ENCODE results near the gene FAM193A.

FAM193A gene

GRCh38 chr4:2662598-2662997 is 126.2 kb downstream of the FAM193A start:
- Histone ChIP-seq H3F3A (ENCODE audit: insufficient read depth) (0 out of 2 replicates have a peak, but pooled peaks cover 7% of the 10 kb centered on the region), H3K36me3 (ENCODE audit: low read length) (peaks cover 8% of the 10 kb centered on the region), H3K79me2 (ENCODE audit: insufficient read depth, low read length) (0 out of 2 replicates have a peak, but pooled peaks cover 4% of the 10 kb centered on the region), H3K9me2 (replicated peaks; ENCODE audit: insufficient read depth, low read length) (no peaks in the 10 kb centered on the region), H3K27me3 (ENCODE audit: low read length) (no peaks in the 10 kb centered on the region), H3K9ac (ENCODE audit: low read length) (no peak overlapping the region), H3K27ac (ENCODE audit: low read depth, low read length) (no peak overlapping the region), H3K4me2 (ENCODE audit: low read depth, low read length, poor library complexity, severe bottlenecking) (no peak overlapping the region), H4K20me1 (ENCODE audit: low read depth, low read length) (0 out of 2 replicates have a peak, but pooled peaks cover 5% of the 10 kb centered on the region), H3K4me3 (ENCODE audit: insufficient read depth, low read length, poor library complexity, severe bottlenecking) (no peak overlapping the region), H2AFZ (ENCODE audit: low read depth, low read length, severe bottlenecking) (no peak overlapping the region), H3K9me3 (ENCODE audit: insufficient read depth, low read length) (no peaks in the 10 kb centered on the region)
- TF ChIP-seq EZH2phosphoT487 (conservative IDR thresholded peaks at IDR 0.05; ENCODE audit: low read length) (no peak), CTCF (IDR thresholded peaks at IDR 0.05; ENCODE audit: insufficient read depth, low read length, poor library complexity, severe bottlenecking) (no peak)

GRCh38 chr4:2663275-2663674 is 126.8 kb downstream of the FAM193A start:
- no peaks in the 10 kb centered on the region for H3K27me3 ChIP-seq (ENCODE audit: low read length)
- peaks cover 8% of the 10 kb centered on the region for H3K36me3 ChIP-seq (ENCODE audit: low read length)
- H2AFZ ChIP-seq (ENCODE audit: low read depth, low read length, severe bottlenecking), result no peak overlapping the region
- no peak for TF ChIP-seq CTCF (IDR thresholded peaks at IDR 0.05; ENCODE audit: insufficient read depth, low read length, poor library complexity, severe bottlenecking)
- no peak for TF ChIP-seq EZH2phosphoT487 (conservative IDR thresholded peaks at IDR 0.05; ENCODE audit: low read length)
- 0 out of 2 replicates have a peak, but pooled peaks cover 5% of the 10 kb centered on the region for H4K20me1 ChIP-seq (ENCODE audit: low read depth, low read length)
- no peak overlapping the region for H3K4me3 ChIP-seq (ENCODE audit: insufficient read depth, low read length, poor library complexity, severe bottlenecking)
- H3F3A ChIP-seq (ENCODE audit: insufficient read depth), result 0 out of 2 replicates have a peak, but pooled peaks cover 7% of the 10 kb centered on the region
- 0 out of 2 replicates have a peak, but pooled peaks cover 4% of the 10 kb centered on the region for H3K79me2 ChIP-seq (ENCODE audit: insufficient read depth, low read length)
- H3K9ac ChIP-seq (ENCODE audit: low read length), result no peak overlapping the region
- no peak overlapping the region for H3K27ac ChIP-seq (ENCODE audit: low read depth, low read length)
- H3K9me3 ChIP-seq (ENCODE audit: insufficient read depth, low read length), result no peaks in the 10 kb centered on the region
- no peaks in the 10 kb centered on the region for H3K9me2 ChIP-seq (replicated peaks; ENCODE audit: insufficient read depth, low read length)
- H3K4me2 ChIP-seq (ENCODE audit: low read depth, low read length, poor library complexity, severe bottlenecking), result no peak overlapping the region

- H2AFZ ChIP-seq (ENCODE audit: low read depth, low read length, severe bottlenecking), result no peak overlapping the region
- H3K9me3 ChIP-seq (ENCODE audit: insufficient read depth, low read length), result no peaks in the 10 kb centered on the region
- no peak overlapping the region for H3K4me3 ChIP-seq (ENCODE audit: insufficient read depth, low read length, poor library complexity, severe bottlenecking)
- H3K27ac ChIP-seq (ENCODE audit: low read depth, low read length), result no peak overlapping the region
- no peaks in the 10 kb centered on the region for H3K9me2 ChIP-seq (replicated peaks; ENCODE audit: insufficient read depth, low read length)
- 0 out of 2 replicates have a peak, but pooled peaks cover 7% of the 10 kb centered on the region for H3F3A ChIP-seq (ENCODE audit: insufficient read depth)
- no peak overlapping the region for H3K9ac ChIP-seq (ENCODE audit: low read length)
- 0 out of 2 replicates have a peak, but pooled peaks cover 4% of the 10 kb centered on the region for H3K79me2 ChIP-seq (ENCODE audit: insufficient read depth, low read length)
- peaks cover 8% of the 10 kb centered on the region for H3K36me3 ChIP-seq (ENCODE audit: low read length)
- no peaks in the 10 kb centered on the region for H3K27me3 ChIP-seq (ENCODE audit: low read length)
- 0 out of 2 replicates have a peak, but pooled peaks cover 5% of the 10 kb centered on the region for H4K20me1 ChIP-seq (ENCODE audit: low read depth, low read length)
- TF ChIP-seq CTCF (IDR thresholded peaks at IDR 0.05; ENCODE audit: insufficient read depth, low read length, poor library complexity, severe bottlenecking) (no peak), EZH2phosphoT487 (conservative IDR thresholded peaks at IDR 0.05; ENCODE audit: low read length) (no peak)
- H3K4me2 ChIP-seq (ENCODE audit: low read depth, low read length, poor library complexity, severe bottlenecking), result no peak overlapping the region
Observed at GRCh38 chr4:2666722-2667247, 130.3 kb downstream of the FAM193A start.

All from SU-DHL-6 (cell line).